HG03066 (cell line): Measurements from ENCODE around the gene JAKMIP3.

Source experiments
- ATAC-seq: cut with Tn5 transposase; IDR thresholded peaks from one replicate; pipeline ENCODE4 v1.9.1; 2021; ENCODE audit warnings: low read depth; ENCODE audit not compliant: unreplicated experiment

The JAKMIP3 gene

GRCh38 chr10:132109341-132110110 lies 43.8 kb downstream of the JAKMIP3 start:
- ATAC-seq: no peak

DNA sequence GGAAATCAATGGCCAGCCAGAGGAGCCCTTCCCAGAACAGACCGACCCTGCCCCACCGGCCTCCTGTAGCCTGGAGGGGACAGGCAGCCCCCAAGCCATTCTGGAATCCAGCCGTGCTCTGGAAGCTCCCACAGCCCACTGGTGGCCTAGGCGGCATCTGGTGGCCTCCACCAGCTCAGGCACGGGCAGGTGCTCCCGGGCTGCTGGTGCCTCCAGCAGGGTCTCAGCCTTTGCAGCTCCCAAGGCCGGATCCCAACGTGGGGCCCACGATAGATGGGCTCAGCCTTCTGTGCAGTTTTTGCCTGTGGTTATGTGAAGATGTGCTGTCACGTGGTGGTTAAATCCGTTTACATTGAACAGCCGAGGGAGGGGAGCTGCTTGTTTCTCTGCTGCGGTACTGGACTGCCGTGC lies 44.4 kb downstream of the JAKMIP3 start:
- no peak for ATAC-seq

DNA sequence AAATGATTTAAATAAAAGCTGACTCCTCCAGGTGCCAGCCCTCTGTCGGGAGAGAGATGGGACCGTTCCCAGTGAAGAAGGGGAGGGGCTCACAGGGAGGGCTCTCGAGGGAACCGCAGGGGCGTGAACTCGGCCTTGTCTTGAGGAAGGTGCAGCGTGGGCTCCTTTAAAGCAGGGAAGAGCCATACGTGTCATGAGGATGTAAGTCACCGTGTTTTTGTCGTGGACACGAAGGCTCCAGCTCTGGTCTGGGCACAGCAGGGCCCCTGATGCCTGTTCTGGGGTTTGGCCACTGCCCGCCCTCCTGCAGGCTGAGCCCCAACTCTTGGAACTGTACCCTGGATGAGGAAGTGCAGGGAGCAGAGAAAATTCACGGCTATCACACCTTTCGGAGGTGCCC lies 45.0 kb downstream of the JAKMIP3 start:
- ATAC-seq: no peak

- ATAC-seq: no peak
Measured at GRCh38 chr10:132111121-132111731, 45.5 kb downstream of the JAKMIP3 start.

- ATAC-seq: no peak
Measured at GRCh38 chr10:132111871-132112341, 46.2 kb downstream of the JAKMIP3 start.

GRCh38 chr10:132112611-132113010 lies 46.9 kb downstream of the JAKMIP3 start:
- ATAC-seq: no peak

DNA sequence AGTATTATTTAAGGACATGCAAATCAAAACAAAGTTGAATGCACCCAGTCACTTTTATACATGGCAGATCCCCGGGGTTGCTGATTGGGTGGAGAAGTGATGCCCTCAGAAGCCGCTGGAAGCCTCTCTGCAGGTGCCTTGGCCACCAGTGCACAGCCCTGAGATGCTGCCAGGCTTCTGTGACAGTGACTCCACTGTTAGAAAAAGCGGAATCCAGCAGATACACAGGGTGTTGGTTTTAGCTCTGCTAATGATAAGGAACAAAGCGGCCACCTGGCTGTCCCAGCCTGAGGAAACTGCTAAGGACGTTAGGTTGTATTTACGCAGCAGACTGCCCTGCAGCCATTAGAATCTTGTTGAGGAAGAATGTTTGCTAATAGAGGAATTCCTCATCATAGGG lies 47.5 kb downstream of the JAKMIP3 start:
- no peak for ATAC-seq

GRCh38 chr10:132113766-132114365 lies 48.1 kb downstream of the JAKMIP3 start:
- no peak for ATAC-seq

GRCh38 chr10:132114953-132115520 lies 49.3 kb downstream of the JAKMIP3 start:
- ATAC-seq: no peak
